Measurements from ENCODE around the gene F13A1.

GRCh38 chr6:6131492-6132109 lies 188.9 kb downstream of the F13A1 start:
- TF ChIP-seq POLR2A (IDR thresholded peaks at IDR 0.05; ENCODE audit: low read length) (no peak), GATA1 (IDR thresholded peaks at IDR 0.05; ENCODE audit: low read depth, low read length) (no peak)
